Colon (tissue), 2 donors: Measurements from ENCODE around the gene ZNF280C.
"Not testable (repeated sequence)": the region's sequence is repeated elsewhere in the genome, so short reads cannot be mapped to it uniquely, and the experiment has no call there.

ENCODE experiments used
- FAIRE-seq: peaks from 2 replicates; lab custom pipeline; 2012; peaks lifted over from hg19 to GRCh38; lab: Jason Lieb, UNC
- donor health status: control.
- donor health status: control.

Gene ZNF280C

GRCh38 chrX:130261296-130261893, 7.3 kb downstream of the ZNF280C start:
- FAIRE-seq: no peak

- FAIRE-seq: no peak
Measured at GRCh38 chrX:130260316-130260715, 8.4 kb downstream of the ZNF280C start.

DNA sequence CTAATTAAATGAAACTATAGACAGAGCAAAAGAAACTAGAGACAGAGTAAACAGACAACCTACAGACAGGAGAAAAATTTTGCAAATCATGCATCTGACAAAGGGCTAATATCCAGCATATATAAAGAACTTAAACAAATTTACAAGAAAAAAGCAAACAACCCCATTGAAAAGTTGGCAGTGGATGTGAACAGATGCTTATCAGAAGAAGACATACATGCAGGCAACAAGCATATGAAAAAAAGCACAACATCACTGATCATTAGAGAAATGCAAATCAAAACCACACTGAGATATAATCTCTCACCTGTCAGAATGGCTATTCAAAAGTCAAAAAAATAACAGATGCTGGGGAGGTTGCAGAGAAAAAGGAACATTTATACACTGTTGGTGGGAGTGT, 14.8 kb downstream of the ZNF280C start:
- FAIRE-seq: no peak

DNA sequence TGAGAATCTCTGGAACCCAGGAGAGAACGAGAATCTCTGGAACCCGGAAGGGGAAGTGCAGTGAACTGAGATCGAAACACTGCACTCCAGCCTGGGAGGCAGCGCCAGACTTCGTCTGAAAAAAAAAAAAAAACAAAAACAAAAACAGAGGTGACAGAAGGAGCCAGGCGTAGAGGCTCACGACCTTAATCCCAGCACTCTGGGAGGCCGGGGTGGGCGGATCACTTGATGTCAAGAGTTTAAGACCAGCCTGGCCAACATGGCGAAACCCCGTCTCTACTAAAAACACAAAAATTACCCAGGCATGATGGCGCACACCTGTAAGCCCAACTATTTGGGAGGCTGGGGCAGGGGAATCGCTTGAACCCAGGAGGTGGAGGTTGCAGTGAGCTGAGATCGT, 17.0 kb downstream of the ZNF280C start:
- no peak for FAIRE-seq

GRCh38 chrX:130247996-130248395, 20.7 kb downstream of the ZNF280C start:
- FAIRE-seq: no peak

- no peak for FAIRE-seq
Measured at GRCh38 chrX:130246084-130246483, 22.6 kb downstream of the ZNF280C start.

DNA sequence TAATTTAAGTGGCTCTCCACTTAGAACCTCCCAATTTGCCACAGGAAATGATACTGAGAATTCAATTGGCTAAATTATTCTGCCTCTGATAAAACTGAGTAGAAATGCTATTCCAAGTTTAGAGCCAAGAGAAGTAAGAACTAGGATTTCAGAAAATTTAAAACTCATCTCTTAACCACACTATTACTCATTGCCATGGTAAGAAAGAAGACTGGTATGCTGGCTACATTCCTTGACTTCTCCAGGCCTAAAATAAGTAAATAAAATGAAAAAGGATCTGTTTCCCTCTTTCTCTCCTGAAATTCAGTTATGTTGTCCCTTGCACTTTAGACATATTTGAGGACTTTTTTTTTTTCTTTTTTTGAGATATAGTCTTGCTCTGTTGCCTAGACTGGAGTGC, 23.3 kb downstream of the ZNF280C start:
- no peak for FAIRE-seq

- FAIRE-seq: not testable (repeated sequence)
Measured at GRCh38 chrX:130231184-130231583, 37.5 kb downstream of the ZNF280C start.

- no peak for FAIRE-seq
Measured at GRCh38 chrX:130228871-130229270, 39.8 kb downstream of the ZNF280C start.

- FAIRE-seq: no peak
Measured at GRCh38 chrX:130224810-130225209, 43.9 kb downstream of the ZNF280C start.

DNA sequence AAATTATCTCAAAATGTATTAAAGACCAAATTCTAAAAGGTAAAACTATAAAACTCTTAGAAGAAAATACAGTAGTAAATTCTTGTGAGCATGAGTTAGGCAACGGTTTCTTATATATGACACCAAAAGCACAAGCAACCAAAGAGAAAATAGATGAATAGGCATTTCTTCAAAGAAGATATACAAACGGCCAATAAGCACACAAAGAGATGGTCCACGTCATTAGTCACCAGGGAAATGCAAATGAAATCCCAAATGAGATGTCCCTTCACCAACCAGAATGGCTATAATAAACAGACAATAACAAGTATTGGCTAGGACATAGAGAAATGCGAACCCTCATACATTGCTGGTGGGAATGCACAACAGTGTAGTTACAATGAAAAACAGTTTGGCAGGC, 52.4 kb downstream of the ZNF280C start:
- FAIRE-seq: no peak

DNA sequence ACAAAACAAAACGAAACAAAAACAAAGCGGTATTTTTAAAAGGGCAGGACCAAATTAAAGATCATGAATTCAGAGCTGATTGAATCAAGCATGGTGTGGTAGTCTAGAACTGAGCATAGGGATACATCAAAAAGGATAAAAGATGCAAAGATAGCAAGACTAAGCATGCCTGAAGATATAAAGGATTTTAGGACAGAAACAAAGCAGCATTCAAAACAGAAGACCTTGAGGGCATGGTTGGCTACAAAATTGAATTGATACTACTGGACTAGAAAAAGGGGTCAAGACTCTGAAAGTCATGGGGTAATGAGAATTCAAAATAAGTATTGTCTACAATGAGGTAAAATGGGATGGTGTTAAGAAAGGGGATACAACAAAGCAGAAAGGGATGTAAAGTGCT, 55.3 kb downstream of the ZNF280C start:
- no peak for FAIRE-seq

DNA sequence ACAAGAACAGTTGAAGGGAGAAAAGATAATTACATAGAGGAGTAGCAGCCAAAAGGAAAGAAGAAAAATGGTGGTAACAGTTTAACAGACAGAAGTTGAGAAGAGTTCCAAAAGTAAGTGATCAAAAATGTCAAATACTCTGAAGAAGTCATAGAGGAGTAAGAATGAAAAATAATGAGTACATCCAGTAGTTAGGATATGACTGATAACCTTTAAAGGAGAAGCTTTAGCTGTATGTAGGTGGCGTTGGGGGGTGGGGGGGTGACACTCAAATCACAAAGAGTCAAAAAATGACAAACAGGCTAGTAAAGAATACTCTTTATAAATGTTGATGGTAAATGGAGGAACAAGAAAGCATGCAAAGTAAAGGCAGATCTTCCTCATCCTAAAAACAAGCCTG, 56.3 kb downstream of the ZNF280C start:
- FAIRE-seq: no peak

- no peak for FAIRE-seq
Measured at GRCh38 chrX:130211415-130212186, 57.1 kb downstream of the ZNF280C start.

GRCh38 chrX:130204647-130205046, 64.1 kb downstream of the ZNF280C start:
- no peak for FAIRE-seq

DNA sequence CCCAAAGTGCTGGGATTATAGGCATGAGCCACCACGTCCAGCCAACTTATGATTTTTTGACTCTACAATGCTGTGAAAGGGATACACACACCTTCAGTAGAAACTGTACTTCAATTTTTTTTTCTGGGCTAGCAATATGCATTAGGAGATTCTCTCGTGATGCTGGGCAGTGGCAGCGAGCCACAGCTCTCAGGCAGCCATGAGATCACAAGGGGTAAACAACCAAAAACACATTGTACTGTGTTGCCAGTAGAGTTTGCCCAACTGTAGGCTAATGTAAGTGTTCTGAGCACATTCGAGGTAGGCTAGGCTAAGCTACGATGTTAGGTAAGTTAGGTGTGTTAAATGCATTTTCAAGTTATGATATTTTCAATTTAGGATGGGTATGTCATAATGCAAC, 71.2 kb downstream of the ZNF280C start:
- FAIRE-seq: no peak

DNA sequence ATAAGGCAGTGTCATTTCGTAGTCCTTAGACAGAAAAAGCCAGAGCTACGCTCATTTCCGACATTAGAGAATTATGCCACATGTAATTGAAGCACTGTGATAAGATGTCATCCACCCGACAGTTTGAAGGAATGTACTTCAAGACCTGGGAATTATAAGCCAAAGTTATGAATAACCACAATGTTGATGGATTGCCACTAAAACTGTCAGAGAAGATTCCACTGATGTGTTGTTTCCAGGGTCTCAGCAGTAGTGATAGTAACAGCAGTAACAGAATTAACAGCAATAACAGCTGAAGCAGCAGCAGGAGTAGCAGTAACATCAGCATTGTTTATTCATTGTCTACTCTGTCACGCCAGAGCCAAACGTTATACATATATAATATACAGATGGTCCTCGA, 72.2 kb downstream of the ZNF280C start:
- no peak for FAIRE-seq

GRCh38 chrX:130190801-130191200, 77.9 kb downstream of the ZNF280C start:
- FAIRE-seq: no peak

DNA sequence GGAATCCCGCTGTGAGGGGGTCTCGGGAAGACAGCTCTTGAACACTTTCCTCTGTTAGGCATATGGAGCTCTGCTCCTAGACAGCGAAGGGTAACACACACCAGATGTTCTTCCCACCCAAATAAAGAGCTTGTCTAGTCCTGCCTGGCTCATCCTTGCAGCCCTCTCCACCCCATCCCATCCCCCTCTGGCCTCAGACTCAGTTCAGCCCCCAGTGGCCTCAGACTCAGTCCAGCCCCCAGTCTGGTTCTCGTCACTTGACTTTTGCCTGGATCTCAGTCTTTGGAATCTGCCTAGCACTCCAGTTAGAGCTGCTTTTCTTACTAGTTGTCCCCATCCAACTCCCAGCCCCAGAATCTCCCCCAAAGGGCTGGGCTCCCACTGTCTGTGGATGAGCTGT, 82.0 kb downstream of the ZNF280C start:
- FAIRE-seq: no peak

GRCh38 chrX:130184857-130185256, 83.8 kb downstream of the ZNF280C start:
- FAIRE-seq: no peak

GRCh38 chrX:130184168-130184567, 84.5 kb downstream of the ZNF280C start:
- FAIRE-seq: no peak

- no peak for FAIRE-seq
Measured at GRCh38 chrX:130179579-130180215, 89.0 kb downstream of the ZNF280C start.

DNA sequence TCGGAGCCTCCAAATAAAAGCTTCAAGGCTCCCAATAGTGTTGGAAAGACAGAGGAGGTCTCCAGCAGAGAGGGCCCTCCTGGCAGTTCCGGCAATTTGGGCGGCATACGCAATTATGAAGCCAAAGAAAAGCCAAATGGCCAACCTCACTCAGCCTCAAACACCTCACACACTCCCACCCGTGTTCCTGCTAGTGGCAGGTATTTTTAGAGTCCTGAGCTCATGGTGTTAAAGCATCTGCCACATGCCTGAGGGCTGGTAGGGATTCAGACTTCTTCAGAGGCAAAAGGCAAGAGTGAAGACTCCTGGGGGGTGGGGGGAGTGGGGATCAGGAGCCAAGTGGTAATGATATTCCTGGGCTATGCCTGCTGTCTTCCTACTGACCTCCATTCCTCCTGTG, 89.5 kb downstream of the ZNF280C start:
- no peak for FAIRE-seq

- no peak for FAIRE-seq
Measured at GRCh38 chrX:130176942-130177341, 91.8 kb downstream of the ZNF280C start.
